ENCODE measurements around the gene SH3GL2.
A peak's percentile ranks its signal among the peaks of the same experiment; 100 is the strongest.

Gene SH3GL2

DNA sequence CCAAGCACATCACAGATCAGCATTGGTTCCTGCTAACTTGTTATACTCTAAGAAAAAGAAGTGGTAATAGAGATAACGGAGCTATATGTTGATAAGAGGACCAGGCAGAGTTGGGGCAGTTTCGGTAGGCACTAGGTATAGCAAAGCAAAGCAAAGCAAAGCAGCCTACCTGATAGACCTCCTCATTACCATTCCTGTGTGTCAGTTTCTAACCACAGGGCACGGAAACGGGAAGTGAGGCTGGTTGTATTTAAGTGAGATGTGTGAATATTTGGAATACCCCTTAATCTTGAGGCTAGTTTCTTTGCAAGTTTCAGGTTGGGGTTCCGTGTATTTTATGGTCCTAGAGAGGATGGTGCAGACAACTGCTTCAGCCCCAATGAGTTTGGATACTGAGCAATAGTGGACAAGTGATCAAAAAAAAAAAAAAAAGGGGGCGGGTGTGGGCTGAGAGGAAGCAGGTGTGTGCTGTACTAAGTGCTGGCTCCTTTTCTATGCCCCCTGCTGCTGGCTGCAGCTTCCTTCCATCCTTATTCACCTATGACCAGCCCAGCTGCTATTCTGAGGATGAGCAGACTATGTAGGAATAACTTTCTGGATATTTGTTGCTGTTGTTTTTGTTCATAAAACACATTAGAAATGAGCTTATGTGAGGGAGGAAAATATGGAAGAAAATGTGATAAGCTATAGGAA is 183.3 kb downstream of the SH3GL2 start:
- TF ChIP-seq TAF1 (IDR thresholded peaks at IDR 0.05; ENCODE audit: low read depth) (no peak), EP300 (IDR thresholded peaks at IDR 0.05; ENCODE audit: borderline replicate concordance) (no peak), CEBPB (IDR thresholded peaks at IDR 0.05) (no peak), ZBTB7A (IDR thresholded peaks at IDR 0.05; ENCODE audit: low read depth) (no peak), EGR1 (IDR thresholded peaks at IDR 0.05) (no peak), TCF12 (IDR thresholded peaks at IDR 0.05; ENCODE audit: low read depth) (no peak), NFIC (IDR thresholded peaks at IDR 0.05) (no peak), RAD21 (IDR thresholded peaks at IDR 0.05; ENCODE audit: low read depth) (no peak), YY1 (IDR thresholded peaks at IDR 0.05; ENCODE audit: low read depth) (no peak), TEAD4 (IDR thresholded peaks at IDR 0.05) (no peak), CREB1 (IDR thresholded peaks at IDR 0.05; ENCODE audit: low read depth) (no peak)
- TF ChIP-seq, protein P1, sequence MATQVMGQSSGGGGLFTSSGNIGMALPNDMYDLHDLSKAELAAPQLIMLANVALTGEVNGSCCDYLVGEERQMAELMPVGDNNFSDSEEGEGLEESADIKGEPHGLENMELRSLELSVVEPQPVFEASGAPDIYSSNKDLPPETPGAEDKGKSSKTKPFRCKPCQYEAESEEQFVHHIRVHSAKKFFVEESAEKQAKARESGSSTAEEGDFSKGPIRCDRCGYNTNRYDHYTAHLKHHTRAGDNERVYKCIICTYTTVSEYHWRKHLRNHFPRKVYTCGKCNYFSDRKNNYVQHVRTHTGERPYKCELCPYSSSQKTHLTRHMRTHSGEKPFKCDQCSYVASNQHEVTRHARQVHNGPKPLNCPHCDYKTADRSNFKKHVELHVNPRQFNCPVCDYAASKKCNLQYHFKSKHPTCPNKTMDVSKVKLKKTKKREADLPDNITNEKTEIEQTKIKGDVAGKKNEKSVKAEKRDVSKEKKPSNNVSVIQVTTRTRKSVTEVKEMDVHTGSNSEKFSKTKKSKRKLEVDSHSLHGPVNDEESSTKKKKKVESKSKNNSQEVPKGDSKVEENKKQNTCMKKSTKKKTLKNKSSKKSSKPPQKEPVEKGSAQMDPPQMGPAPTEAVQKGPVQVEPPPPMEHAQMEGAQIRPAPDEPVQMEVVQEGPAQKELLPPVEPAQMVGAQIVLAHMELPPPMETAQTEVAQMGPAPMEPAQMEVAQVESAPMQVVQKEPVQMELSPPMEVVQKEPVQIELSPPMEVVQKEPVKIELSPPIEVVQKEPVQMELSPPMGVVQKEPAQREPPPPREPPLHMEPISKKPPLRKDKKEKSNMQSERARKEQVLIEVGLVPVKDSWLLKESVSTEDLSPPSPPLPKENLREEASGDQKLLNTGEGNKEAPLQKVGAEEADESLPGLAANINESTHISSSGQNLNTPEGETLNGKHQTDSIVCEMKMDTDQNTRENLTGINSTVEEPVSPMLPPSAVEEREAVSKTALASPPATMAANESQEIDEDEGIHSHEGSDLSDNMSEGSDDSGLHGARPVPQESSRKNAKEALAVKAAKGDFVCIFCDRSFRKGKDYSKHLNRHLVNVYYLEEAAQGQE (IDR thresholded peaks at IDR 0.05; ENCODE audit: low read depth), result no peak
- TF ChIP-seq, protein P2, sequence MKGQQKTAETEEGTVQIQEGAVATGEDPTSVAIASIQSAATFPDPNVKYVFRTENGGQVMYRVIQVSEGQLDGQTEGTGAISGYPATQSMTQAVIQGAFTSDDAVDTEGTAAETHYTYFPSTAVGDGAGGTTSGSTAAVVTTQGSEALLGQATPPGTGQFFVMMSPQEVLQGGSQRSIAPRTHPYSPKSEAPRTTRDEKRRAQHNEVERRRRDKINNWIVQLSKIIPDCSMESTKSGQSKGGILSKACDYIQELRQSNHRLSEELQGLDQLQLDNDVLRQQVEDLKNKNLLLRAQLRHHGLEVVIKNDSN (IDR thresholded peaks at IDR 0.05), result no peak

DNA sequence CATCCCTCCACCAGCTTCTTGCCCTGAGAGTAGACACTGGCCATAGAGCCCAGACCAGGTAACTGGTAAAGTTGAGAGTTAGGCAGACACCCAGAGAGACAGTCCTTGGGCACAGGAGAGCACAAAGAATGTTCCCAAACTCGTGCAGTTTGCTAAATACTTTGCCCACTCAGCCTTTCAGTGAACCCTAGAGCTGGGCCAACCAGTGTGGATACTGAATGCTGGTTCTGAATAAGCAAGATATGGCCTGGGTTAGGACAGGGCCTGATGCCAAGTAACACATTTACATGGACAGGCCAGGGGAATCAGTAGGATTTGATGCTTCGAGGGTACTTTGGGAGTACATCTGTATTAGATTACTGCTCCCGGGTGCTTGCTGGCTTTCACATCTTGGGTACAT is 185.4 kb downstream of the SH3GL2 start:
- TF ChIP-seq EGR1 (IDR thresholded peaks at IDR 0.05) (no peak), NFIC (IDR thresholded peaks at IDR 0.05) (no peak), TAF1 (IDR thresholded peaks at IDR 0.05; ENCODE audit: low read depth) (no peak), TCF12 (IDR thresholded peaks at IDR 0.05; ENCODE audit: low read depth) (no peak), ZBTB7A (IDR thresholded peaks at IDR 0.05; ENCODE audit: low read depth) (no peak), RAD21 (IDR thresholded peaks at IDR 0.05; ENCODE audit: low read depth) (no peak), CEBPB (IDR thresholded peaks at IDR 0.05) (no peak), YY1 (IDR thresholded peaks at IDR 0.05; ENCODE audit: low read depth) (no peak), CREB1 (IDR thresholded peaks at IDR 0.05; ENCODE audit: low read depth) (no peak)
- TF ChIP-seq, protein P1 (IDR thresholded peaks at IDR 0.05; ENCODE audit: low read depth), result no peak
- TF ChIP-seq, protein P2 (IDR thresholded peaks at IDR 0.05), result no peak
- TF ChIP-seq, protein P3, sequence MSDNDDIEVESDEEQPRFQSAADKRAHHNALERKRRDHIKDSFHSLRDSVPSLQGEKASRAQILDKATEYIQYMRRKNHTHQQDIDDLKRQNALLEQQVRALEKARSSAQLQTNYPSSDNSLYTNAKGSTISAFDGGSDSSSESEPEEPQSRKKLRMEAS (IDR thresholded peaks at IDR 0.05), result no peak

DNA sequence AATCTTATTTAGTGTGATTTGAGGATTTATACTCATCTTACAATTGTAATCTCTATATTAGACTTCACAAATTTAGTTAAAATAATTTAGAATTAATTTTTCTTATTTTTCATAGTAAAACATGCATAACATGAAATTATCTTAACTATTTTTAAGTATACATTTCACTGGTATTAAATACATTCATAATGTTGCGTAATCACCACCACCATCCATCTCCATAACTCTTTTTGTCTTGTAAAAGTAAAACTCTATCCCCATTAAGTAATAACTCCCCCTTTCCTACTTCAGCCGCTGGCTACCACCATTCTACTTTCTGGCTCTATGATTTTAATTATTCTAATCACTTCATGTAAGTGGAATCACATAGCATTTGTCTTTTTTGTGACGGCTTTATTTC is 193.4 kb downstream of the SH3GL2 start:
- TF ChIP-seq TAF1 (IDR thresholded peaks at IDR 0.05; ENCODE audit: low read depth) (no peak), CEBPB (IDR thresholded peaks at IDR 0.05) (peak; percentile 65)

DNA sequence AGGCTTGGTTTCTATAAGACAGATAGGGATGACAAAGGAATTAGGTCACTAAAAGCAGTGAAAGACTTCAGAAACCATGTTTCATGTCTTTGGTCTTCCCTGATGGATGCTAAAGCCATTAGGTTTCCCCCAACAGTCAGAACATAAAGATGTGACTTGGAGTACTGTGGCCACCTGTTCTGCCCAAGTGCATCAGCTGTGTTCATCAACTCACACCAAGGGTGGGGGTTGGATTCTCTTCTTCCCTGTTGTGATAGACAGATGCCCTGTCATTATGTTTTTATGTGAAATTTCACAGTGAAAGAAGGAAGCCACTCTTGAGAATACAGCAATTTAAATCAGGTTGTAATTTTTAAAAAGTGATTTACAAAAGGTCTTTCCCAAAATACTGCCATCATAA is 196.8 kb downstream of the SH3GL2 start:
- TF ChIP-seq CEBPB (IDR thresholded peaks at IDR 0.05) (no peak), TEAD4 (IDR thresholded peaks at IDR 0.05) (no peak), TCF12 (IDR thresholded peaks at IDR 0.05; ENCODE audit: low read depth) (no peak), NFIC (IDR thresholded peaks at IDR 0.05) (no peak), FOXM1 (IDR thresholded peaks at IDR 0.05; ENCODE audit: borderline replicate concordance, low read depth) (no peak), CREB1 (IDR thresholded peaks at IDR 0.05; ENCODE audit: low read depth) (no peak), TAF1 (IDR thresholded peaks at IDR 0.05; ENCODE audit: low read depth) (no peak), ZBTB7A (IDR thresholded peaks at IDR 0.05; ENCODE audit: low read depth) (no peak), EP300 (IDR thresholded peaks at IDR 0.05; ENCODE audit: borderline replicate concordance) (no peak), EGR1 (IDR thresholded peaks at IDR 0.05) (no peak), YY1 (IDR thresholded peaks at IDR 0.05; ENCODE audit: low read depth) (no peak), RAD21 (IDR thresholded peaks at IDR 0.05; ENCODE audit: low read depth) (no peak)
- TF ChIP-seq, protein P3 (IDR thresholded peaks at IDR 0.05), result no peak
- TF ChIP-seq, protein P1 (IDR thresholded peaks at IDR 0.05; ENCODE audit: low read depth), result no peak
- TF ChIP-seq, protein P2 (IDR thresholded peaks at IDR 0.05), result no peak
